ENCODE results near the gene OR2Y1.

DNA sequence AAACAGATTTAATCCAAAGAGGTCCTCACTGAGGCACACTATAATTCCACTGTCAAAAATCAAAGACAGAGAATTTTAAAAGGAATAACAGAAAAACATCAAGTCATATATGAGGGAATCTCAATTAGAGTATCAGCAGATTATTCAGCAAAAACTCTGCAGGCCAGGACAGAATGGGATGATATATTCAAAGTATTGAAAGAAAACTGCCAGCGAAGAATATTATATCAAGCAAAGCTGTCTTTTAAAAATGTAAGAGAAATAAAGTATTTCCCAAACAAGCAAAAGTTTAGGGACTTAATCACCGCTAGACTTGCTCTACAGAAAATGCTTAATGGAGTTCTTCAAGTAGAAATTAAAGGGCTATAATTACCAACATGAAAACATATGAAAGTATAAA, 15.7 kb upstream of the OR2Y1 start:
- TF ChIP-seq, protein P1, sequence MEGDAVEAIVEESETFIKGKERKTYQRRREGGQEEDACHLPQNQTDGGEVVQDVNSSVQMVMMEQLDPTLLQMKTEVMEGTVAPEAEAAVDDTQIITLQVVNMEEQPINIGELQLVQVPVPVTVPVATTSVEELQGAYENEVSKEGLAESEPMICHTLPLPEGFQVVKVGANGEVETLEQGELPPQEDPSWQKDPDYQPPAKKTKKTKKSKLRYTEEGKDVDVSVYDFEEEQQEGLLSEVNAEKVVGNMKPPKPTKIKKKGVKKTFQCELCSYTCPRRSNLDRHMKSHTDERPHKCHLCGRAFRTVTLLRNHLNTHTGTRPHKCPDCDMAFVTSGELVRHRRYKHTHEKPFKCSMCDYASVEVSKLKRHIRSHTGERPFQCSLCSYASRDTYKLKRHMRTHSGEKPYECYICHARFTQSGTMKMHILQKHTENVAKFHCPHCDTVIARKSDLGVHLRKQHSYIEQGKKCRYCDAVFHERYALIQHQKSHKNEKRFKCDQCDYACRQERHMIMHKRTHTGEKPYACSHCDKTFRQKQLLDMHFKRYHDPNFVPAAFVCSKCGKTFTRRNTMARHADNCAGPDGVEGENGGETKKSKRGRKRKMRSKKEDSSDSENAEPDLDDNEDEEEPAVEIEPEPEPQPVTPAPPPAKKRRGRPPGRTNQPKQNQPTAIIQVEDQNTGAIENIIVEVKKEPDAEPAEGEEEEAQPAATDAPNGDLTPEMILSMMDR (conservative IDR thresholded peaks at IDR 0.05 in 1 of 2, IDR thresholded peaks at IDR 0.05 in 1 of 2; ENCODE audit: low read depth in 1 of 2, low read length in 2 of 2) = no peak
- TF ChIP-seq EZH2 (IDR thresholded peaks at IDR 0.05; ENCODE audit: low read length, missing control alignments) = no peak
